Parathyroid adenoma (tissue), 2 donors: ENCODE data around the gene WWOX.

Experiments
- H2AFZ ChIP-seq: fragments of 300-600 bp; sonication (generic); one replicate; pipeline ENCODE4 v1.7.0; 2017; ENCODE audit warnings: antibody characterized with exemption, mild to moderate bottlenecking
- H3K27ac ChIP-seq: fragments of 300-600 bp; sonication (generic); one replicate; pipeline ENCODE4 v1.7.0; 2017
- H3K27me3 ChIP-seq: fragments of 300-600 bp; sonication (generic); one replicate; pipeline ENCODE4 v1.7.0; 2017; ENCODE audit warnings: low read length; ENCODE audit not compliant: control insufficient read depth, insufficient read depth
- H3K36me3 ChIP-seq: fragments of 300-600 bp; sonication (generic); one replicate; pipeline ENCODE4 v1.7.0; 2017; ENCODE audit warnings: low read length; ENCODE audit not compliant: control insufficient read depth, insufficient read depth
- H3K4me1 ChIP-seq: fragments of 300-600 bp; sonication (generic); one replicate; pipeline ENCODE4 v1.7.0; 2017; ENCODE audit warnings: control low read depth
- H3K4me2 ChIP-seq: fragments of 300-600 bp; sonication (generic); one replicate; pipeline ENCODE4 v1.7.0; 2017; ENCODE audit warnings: low read length
- H3K4me3 ChIP-seq: fragments of 300-600 bp; sonication (generic); one replicate; pipeline ENCODE4 v1.7.0; 2017; ENCODE audit warnings: low read depth, low read length
- H3K79me2 ChIP-seq: fragments of 300-600 bp; sonication (generic); one replicate; pipeline ENCODE4 v1.7.0; 2017; ENCODE audit warnings: control low read depth
- H3K9ac ChIP-seq: fragments of 300-600 bp; sonication (generic); one replicate; pipeline ENCODE4 v1.7.0; 2017; ENCODE audit warnings: mild to moderate bottlenecking
- H3K9me3 ChIP-seq: fragments of 300-600 bp; sonication (generic); one replicate; pipeline ENCODE4 v1.7.0; 2017; ENCODE audit warnings: low read length; ENCODE audit not compliant: control insufficient read depth
- CTCF ChIP-seq: fragments of 300-600 bp; sonication (generic); IDR thresholded peaks from one replicate; pipeline ENCODE4 v1.7.0; 2017; ENCODE audit warnings: antibody characterized with exemption, mild to moderate bottlenecking
- donor health status: primary hyperparathyroidism.

The WWOX gene

GRCh38 chr16:78770353-78771091 lies 671.1 kb downstream of the WWOX start:
- TF ChIP-seq CTCF, result peak; percentile 90
- no peaks in the 10 kb centered on the region for H3K9me3 ChIP-seq
- no peaks in the 10 kb centered on the region for H3K27me3 ChIP-seq
- peaks cover 5% of the 10 kb centered on the region for H3K4me1 ChIP-seq
- H3K4me3 ChIP-seq, result no peak overlapping the region
- H3K4me2 ChIP-seq, result no peak overlapping the region
- H3K79me2 ChIP-seq, result peaks cover 3% of the 10 kb centered on the region
- no peak overlapping the region for H3K27ac ChIP-seq
- no peak overlapping the region for H2AFZ ChIP-seq
- H3K9ac ChIP-seq, result no peak overlapping the region
- no peaks in the 10 kb centered on the region for H3K36me3 ChIP-seq

GRCh38 chr16:78773291-78773702 lies 673.8 kb downstream of the WWOX start:
- H3K27me3 ChIP-seq, result no peaks in the 10 kb centered on the region
- H3K4me3 ChIP-seq, result no peak overlapping the region
- H2AFZ ChIP-seq, result no peak overlapping the region
- H3K27ac ChIP-seq, result no peak overlapping the region
- peaks cover 3% of the 10 kb centered on the region for H3K79me2 ChIP-seq
- H3K4me1 ChIP-seq, result peaks cover 5% of the 10 kb centered on the region
- no peak overlapping the region for H3K4me2 ChIP-seq
- H3K36me3 ChIP-seq, result no peaks in the 10 kb centered on the region
- no peak overlapping the region for H3K9ac ChIP-seq
- no peaks in the 10 kb centered on the region for H3K9me3 ChIP-seq
- TF ChIP-seq CTCF, result no peak

- H3K9ac ChIP-seq, result no peak overlapping the region
- H3K4me2 ChIP-seq, result no peak overlapping the region
- no peaks in the 10 kb centered on the region for H3K36me3 ChIP-seq
- no peak overlapping the region for H3K27ac ChIP-seq
- no peak overlapping the region for H3K4me3 ChIP-seq
- TF ChIP-seq CTCF, result no peak
- peaks cover 3% of the 10 kb centered on the region for H3K79me2 ChIP-seq
- H3K9me3 ChIP-seq, result no peaks in the 10 kb centered on the region
- H3K27me3 ChIP-seq, result no peaks in the 10 kb centered on the region
- H3K4me1 ChIP-seq, result peaks cover 5% of the 10 kb centered on the region
- H2AFZ ChIP-seq, result no peak overlapping the region
Observed at GRCh38 chr16:78773706-78774105, 674.3 kb downstream of the WWOX start.

GRCh38 chr16:78775161-78775561 lies 675.7 kb downstream of the WWOX start:
- Histone ChIP-seq H3K27ac (no peak overlapping the region), H3K9me3 (no peaks in the 10 kb centered on the region), H3K9ac (no peak overlapping the region), H3K79me2 (peaks cover 3% of the 10 kb centered on the region), H3K27me3 (no peaks in the 10 kb centered on the region), H3K4me3 (no peak overlapping the region), H3K4me2 (no peak overlapping the region), H3K4me1 (peaks cover 5% of the 10 kb centered on the region), H2AFZ (no peak overlapping the region), H3K36me3 (no peaks in the 10 kb centered on the region)
- no peak for TF ChIP-seq CTCF
